ENCODE data around the gene RNU7-1.

Gene RNU7-1

DNA sequence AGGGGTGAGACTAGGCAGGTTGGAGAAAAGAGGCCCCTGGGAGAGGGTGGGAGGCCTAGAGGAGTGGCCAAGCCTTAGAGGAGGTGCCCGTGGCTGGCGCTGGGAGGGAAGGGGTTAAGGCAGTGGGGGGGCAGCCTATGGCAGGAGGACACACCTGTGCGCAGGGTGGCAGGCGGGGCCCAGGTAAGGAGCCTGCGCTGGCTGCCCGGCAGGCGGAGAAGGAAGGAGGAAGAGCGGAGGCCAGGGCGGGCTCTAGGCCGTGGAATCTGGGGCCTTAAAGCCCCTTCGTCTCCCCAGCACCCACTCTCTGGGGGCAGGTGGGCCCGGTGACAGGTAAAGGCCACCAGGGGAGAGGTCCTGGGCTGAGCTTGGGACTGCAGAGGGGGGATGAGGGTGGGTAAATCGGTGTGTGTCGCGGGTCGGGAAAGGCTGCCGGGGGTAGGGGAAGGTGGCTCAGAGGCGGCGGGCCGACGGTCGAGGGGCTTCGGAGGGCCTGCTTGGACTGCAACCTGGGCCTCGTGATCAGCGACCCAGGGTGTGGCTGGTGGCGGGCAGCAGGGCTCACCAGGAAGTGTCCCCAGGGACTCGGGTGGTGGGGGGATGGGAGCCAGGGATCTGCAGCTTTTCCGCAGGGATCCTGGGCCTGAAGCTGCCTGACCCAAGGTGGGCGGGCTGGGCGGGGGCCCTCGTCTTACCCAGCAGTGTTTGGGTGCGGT is 19.6 kb downstream of the RNU7-1 start:
- no peak for DNase-seq (ENCODE audit: low read depth in 2 of 2, low spot score in 1 of 2)

DNA sequence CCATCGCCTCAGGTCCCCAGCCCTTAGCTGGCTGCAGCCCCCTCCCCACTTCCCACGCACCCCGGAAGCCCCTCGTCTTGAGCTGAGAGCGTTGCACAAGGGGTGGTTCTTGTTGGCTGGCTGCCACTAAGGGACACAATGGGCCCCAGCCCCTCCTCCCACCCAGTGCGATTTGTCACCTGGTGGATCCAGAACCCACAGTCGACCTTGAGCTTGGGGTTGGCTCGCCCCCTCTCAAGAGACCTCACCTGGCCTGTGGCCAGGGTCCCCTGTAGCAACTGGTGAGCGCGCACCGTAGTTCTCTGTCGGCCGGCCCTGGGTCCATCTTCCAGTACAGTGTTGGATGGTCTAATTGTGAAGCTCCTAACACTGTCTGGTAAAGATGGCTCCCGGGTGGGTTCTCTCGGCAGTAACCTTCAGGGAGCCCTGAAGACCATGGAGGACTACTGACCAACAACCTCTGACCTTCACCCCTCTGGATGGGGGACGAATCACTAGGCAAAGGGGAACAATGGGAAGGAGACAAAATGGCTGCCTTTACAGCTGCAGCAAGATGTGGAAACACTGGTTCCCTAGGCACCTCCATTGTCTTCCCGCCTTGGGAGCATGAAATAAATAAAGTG is 20.3 kb downstream of the RNU7-1 start:
- DNase-seq (ENCODE audit: low read depth in 2 of 2, low spot score in 1 of 2): no peak

DNA sequence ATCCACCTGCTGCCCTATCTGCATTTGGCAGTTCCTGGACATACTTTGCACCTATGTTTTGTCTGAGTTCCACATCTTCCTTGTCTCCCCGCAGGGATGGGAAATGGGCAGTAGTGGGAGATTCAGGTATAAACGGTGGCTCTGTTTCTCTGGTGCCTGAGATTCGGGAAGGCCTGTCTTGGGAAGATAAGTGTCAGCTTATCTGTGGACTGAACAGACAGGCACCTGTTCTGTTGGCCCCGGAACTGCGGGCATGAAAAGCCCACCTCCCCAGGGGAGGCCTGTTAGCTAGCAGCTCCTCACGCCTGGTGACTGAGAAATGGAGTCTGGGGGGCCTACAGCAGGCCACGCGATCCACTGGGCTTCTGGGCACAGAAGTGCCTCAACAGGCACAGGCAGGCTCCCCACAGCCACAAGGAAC is 21.0 kb downstream of the RNU7-1 start:
- DNase-seq (ENCODE audit: low read depth in 2 of 2, low spot score in 1 of 2): no peak

DNA sequence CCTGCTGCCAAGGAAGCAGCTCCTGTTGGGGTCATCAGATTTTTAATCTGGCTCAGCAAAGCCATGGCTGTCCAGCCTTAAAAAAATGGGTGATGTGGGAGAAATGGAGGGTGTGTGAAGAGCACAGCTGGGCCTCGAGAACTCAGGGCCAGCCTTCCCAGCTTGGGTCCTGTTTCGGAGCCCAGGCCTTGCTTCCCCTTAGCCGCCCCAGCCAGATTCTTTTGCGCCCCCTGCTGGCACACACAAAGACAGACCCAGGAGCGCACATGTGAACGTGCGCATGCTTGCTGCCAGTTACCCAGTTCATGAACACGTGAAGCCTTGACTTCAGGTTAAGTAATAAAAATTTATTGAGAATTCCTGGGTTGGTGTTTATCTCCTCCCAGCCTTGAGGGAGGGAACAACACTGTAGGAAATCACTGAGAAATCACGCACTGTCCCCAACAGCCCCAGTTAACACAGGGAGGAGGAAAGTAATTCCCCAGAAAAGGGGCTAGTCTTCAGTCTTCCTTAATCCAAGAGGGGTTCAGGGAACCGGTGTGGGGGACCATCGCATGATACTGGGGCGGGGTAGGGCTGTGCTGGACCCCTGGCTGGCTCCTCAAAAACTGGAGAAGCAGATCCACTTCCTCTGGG is 21.5 kb downstream of the RNU7-1 start:
- peak in 1 of 2 donors; percentile 82 for DNase-seq (ENCODE audit: low read depth in 2 of 2, low spot score in 1 of 2)

DNA sequence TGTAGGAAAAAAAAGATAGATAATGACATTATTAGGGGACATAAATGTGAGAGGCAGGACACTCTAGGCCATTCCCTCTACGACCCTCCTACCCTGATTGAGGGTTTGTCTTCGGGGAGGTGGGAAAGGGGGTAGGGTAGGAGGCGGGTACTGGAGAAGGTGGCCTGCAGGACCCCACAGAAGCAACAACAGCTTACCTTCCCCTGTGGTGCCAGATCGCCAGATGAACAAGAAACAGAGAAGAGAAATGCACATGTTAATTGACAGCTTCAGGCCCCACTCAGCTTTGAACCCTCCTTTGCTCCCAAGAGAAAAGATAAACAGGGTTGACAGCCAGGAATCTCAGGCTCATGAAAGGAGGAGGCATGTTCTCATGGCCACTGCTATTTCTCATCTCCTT is 22.1 kb downstream of the RNU7-1 start:
- no peak for DNase-seq (ENCODE audit: low read depth in 2 of 2, low spot score in 1 of 2)

DNA sequence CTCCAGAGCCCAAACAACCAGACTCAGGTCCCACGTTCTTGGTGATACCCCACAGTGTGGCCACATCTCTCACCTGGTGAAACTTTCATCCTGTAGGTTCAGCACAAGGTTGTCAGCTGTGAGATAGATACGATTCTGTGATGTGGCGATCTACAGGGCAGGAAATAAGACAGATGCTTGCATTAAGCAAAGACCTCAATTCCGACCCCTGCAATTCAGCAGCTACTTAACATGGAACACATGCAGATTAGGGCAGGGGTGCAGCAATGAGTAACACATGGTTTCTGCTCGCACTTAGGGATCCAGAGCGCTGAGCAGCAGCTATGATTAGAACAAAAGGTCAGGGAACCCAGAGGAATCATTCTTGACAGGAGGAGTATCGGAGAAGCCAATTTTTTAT is 22.7 kb downstream of the RNU7-1 start:
- DNase-seq (ENCODE audit: low read depth in 2 of 2, low spot score in 1 of 2): no peak

DNA sequence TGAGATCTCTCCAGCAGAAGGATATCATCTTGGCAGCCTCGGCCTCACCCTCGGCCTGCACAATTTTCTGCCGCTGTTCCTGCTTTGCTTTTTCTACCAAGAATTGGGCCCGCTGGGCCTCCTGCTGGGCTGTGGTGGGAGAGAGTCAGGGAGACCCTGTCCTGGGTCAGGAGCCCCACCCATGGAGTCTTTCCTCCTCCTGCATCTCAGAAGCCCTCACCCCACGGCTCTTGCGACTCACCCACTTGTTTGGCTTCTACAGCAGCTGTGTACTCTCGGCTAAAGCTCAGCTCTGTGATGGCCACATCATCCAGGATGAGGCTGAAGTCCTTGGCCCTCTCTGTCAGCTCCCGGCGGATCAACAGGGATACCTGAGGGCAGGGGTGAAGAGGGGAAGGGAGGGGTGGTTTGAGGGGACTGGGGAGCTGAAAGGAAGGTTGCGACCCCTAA is 24.1 kb downstream of the RNU7-1 start:
- DNase-seq (ENCODE audit: low read depth in 2 of 2, low spot score in 1 of 2): no peak

DNA sequence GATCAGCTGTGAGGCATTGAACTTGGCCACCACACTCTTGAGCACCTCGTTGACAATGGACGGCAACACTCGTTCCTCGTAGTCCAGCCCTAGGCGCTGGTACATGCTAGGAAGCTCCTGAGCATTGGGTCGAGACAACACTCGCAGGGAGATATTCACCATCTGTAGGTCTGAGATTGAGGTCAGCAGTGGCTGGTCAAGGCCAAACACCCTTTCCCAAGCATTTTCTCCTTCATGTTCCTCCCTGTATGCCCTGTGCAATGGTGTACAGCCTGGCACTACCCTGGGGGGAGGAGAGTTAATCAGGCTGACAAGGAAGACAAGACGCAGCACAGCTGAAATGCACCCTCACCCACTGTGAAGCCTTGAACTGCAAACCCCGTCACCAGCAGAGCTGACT is 24.8 kb downstream of the RNU7-1 start:
- no peak for DNase-seq (ENCODE audit: low read depth in 2 of 2, low spot score in 1 of 2)

DNA sequence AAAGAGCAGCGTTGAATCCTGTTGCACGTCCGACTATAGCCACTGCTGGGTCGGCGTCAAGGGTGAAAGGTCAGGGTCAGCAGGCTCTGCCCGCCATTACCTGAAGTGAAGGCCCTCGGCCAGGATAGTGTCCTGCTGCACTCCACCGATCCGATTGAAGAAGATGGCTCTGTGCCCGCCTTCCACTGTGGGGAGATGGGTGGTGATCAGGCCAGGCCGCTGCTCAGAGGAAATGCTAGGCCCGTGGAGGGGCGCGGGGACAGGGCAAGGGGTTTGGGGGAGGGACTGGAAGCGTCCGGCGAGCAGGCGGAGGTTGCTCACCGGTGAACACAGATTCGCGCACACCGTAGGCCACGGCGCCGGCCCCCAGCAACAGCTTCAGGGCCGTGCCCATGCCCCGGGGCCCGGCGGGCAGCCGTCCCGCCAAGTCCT is 26.5 kb downstream of the RNU7-1 start:
- DNase-seq (ENCODE audit: low read depth in 2 of 2, low spot score in 1 of 2): no peak

DNA sequence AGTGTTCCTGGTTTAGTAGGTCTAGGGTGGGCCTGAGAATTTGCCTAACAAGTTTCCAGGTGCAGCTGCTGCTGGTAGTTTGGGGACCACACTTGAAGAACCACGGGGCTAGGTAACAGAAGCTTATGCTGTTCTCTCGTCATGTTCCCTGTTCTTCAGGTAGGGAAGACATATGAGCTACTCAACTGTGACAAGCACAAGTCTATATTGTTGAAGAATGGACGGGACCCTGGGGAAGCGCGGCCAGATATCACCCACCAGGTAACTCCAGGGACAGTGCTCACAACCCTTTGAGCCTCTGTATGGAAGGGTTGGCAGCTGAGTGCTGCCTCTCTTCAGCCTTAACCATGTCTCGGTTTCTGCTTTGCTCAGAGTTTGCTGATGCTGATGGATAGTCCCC is 30.6 kb downstream of the RNU7-1 start:
- no peak for DNase-seq (ENCODE audit: low read depth in 2 of 2, low spot score in 1 of 2)

DNA sequence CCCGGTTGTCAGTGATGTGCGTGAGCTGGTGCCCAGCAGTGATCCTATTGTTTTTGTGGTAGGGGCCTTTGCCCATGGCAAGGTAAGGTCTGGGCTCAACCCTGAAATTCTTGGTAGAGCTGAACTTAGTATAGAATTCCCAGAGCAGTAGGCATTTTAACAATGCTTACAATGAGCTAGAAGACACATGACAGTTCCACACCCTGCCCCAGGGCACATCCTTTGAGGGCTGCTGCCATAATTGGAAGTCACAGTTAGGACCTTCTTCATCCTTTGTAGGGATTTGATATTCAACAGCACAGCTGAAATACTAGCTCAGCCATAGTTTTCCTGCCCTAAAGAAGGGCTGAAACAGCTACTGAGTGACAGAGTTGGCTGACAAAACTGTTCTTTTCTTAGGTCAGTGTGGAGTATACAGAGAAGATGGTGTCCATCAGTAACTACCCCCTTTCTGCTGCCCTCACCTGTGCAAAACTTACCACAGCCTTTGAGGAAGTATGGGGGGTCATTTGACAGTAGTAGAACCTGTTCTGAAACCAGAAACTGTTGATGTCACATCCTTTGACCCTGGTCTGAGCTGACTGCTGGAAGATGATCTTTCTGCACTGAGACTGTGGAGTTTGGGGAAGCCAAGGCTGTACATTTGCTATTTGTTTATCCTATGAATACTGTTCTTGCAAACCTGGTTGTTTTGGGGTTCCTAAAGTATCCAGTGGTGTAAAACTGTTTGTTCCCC is 31.8 kb downstream of the RNU7-1 start:
- DNase-seq (ENCODE audit: low read depth in 2 of 2, low spot score in 1 of 2): no peak

DNA sequence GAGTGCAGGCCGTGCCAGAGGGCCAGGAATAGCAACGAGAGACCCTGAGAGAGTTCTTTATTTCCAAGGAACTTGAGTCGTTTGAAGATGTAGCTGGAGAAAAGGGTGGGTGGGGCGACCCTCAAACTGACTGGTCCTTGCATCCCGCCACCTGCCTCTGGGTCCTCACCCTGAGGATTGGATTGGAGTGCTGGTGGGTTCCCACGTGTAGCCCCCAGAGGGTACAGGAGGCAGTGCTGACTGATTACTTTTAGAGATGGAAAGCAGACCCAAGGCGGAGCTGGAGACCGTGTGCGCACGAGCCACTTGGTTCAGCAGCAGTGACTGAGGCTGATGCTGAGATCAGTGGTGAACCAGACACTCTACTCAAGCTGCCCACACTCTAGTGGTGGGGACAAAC is 34.0 kb downstream of the RNU7-1 start:
- no peak for DNase-seq (ENCODE audit: low read depth in 2 of 2, low spot score in 1 of 2)

DNA sequence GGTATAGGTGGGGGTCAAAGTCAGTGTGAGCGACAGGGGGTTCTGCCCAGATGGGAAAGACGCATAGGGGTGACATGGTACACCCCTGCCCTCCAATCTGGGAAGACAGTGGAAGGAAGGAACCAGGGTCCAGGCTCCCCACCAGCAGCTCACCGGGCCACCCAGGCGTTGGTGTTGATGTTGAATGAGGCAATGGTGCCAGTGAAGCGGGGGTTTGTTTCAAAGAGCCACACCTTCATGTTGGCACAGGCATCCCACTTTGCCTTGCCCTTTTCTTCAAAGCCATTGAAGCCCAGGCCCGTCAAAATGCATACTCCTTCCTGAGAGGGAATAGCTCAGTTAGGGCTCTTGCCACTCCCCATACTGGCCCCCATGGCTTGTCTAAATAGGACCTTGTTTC is 34.6 kb downstream of the RNU7-1 start:
- DNase-seq (ENCODE audit: low read depth in 2 of 2, low spot score in 1 of 2): no peak

DNA sequence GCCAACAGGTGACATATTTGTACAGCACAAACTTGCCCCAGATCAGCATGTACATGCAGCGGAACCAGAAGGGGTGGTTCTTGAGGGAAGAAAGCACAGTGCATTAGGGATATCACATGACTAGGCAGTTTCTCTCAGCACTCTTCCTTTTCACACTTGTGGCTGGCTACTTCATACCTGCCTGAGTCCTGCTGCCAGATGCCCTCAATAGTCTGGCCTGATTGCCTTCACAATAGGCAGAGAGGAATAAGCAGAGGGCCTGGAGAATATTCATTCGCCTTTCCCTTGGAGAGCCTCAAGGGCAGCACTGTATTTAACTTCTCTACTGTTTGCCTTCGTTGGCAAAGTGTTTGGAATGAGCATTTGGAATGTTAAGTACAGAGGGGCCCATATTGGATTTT is 35.0 kb downstream of the RNU7-1 start:
- no peak for DNase-seq (ENCODE audit: low read depth in 2 of 2, low spot score in 1 of 2)

DNA sequence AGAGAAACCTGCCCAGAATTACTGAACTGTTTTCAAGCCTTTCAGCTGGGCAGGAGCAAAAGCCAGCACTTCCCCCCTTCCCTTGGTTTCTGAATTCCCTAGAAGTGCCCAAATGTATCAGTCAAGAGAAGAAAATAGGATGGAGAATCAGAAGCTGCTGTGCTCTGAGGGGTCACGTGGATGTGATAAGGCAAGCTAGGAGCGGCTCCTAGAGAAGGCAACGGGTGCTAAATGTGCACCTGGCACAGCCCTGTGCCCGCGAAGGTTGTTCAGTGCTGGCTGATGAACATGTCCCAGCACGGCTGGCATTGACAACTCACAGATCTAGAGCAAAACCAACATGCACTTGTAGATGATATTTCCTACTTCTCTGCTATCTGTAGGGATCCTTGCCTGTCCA is 35.4 kb downstream of the RNU7-1 start:
- DNase-seq (ENCODE audit: low read depth in 2 of 2, low spot score in 1 of 2): no peak

DNA sequence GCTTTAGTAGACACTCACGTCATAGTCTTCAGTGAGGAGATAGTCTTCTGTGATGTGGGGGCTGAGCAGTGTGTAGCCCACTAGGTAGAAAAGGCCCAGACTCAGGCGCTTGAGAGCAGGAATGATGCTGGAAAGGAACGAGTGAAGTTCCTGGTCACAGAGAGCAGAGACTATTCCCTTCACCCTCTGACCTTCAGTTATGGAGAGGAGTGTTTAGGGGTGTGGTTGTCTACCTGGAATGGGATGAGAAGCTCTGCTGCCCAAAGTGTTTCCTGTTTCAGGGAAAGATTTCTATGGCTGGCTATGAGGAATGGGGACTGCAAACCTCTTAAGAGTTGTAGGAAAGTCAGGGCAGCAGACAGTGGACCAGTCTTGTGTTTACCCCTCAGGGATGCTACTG is 35.8 kb downstream of the RNU7-1 start:
- no peak for DNase-seq (ENCODE audit: low read depth in 2 of 2, low spot score in 1 of 2)

DNA sequence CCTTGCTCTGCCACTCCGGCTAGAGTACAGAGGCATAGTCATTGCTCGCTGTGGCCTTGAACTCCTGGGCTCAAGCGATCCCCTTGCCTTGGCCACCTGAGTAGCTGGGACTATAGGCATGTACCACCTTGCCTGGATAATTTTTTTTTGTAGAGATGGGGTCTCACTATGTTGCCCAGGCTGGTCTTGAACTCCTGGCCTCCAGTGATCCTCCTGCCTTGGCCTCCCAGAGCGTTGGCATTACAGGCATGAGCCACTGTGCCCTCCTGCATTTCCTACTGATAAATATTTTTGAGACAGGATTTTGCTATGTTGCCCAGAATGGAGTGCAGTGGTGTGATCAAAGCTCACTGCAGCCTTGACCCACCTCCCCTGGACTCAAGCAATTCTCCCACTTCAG is 36.5 kb downstream of the RNU7-1 start:
- DNase-seq (ENCODE audit: low read depth in 2 of 2, low spot score in 1 of 2): no peak

DNA sequence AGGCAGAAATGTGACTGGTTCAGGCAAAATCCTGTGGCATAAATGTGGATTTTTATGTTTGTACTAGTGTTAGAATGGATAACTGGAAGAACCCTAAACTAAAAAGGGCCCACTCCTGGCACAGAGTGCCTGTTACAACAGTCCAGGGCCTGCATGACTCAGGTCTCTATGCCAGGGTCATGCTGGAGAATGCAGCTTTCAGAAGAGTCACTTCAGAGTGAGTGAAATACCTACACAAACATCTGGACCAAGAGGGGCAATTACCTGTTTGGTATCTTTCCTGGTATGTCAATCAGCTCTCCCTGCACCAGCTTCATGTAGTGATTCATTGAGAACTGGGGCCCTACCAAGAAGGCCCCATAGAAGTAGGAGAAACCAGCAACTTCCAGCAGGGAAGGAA is 37.1 kb downstream of the RNU7-1 start:
- DNase-seq (ENCODE audit: low read depth in 2 of 2, low spot score in 1 of 2): no peak

DNA sequence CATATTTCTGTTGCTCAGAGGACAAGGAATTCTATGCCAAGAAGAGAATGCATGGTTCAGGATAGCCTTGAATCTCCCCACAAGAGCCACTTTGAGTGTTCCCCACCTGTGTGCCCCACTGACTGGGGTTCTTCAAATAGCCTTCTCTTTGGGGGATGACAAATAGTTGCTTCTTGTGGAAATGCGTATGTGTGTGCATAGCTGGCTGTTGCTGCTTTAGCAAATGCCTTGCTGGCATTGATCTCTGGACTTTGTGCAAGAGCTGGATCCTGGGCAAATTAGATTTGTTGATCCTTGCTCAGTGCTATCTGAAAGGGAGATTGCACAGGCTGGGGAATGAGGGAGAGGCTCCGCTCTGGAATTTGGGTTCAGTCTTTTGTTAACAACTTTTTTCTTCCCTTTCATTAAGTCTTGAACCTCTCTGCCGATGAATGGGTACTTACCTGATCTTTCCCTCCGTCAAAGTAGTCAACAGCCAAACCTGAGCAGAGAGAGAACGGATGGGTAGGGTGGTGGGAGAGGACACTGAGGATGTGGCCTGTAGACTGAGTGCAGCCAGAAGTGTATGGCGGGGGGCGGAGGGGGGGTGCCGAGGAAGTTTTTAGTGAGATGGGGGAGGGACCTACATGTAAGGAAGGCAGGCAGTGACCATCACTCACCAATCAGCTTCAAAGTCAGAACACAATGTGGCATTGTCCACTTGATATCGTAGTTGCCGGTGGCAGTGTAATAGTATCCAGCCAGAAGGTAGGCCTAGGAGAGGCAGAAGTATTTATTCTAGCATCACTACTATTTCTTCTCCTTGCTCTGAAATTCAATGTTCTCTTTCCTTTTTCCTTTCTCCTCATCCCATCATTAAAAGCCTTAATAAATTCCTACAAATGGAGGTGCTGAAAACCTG is 37.8 kb downstream of the RNU7-1 start:
- no peak for DNase-seq (ENCODE audit: low read depth in 2 of 2, low spot score in 1 of 2)

DNA sequence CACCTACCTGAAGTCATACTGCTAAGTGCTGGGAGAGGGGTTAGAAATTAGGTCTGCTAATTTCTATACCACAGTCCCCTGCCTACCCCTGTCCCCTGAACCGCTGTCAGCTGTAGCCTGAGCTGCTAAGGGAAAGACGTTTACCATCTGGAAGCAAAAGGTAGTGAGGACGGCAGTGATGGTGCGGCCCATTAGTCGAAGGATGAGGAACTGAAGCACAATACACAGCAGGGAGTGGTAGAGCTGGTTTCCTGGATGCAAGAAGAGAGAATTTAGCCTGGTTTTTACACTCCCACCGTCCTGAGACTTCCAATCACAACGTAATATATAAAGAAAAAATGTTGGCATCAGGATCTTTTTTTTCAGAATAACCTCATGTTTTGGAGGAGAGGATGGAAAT is 38.9 kb downstream of the RNU7-1 start:
- no peak for DNase-seq (ENCODE audit: low read depth in 2 of 2, low spot score in 1 of 2)

All from stimulated activated CD8-positive, alpha-beta memory T cell treated with anti-CD3 and anti-CD28 coated beads, Interleukin-4, amount 100 ng/mL, for 1 hour (primary cell).